Measurements from ENCODE around the gene CRACDL. TPM values are rescaled to one million over a fixed set of nuclear protein-coding genes. Genes with fewer than 3 reads are reported as not detected.

The CRACDL gene
- total and polyA plus RNA-seq, 2 of the 13 experiments (the other 11 are each of a cell fraction or from before 2014, with no cell fraction given), result 0.15 to 0.26 TPM

DNA sequence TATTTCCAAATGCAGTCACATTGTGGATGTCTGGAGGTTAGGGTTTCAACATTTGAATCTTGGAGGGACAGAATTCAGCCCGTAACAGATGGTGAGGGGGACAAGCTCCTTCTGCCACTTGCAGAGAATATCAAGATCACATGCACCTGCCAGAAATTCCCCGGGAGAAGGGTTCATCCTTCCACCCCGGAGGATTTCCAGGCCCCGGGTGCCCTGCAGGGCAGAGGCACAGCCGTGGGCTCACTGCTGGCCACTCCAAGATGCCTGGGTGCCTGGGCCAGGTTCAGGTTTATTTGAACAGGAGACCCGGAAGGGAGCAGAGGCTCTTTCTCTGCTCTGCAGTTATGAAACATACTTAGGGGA lies 166.9 kb downstream of the CRACDL start (continued):
- TF ChIP-seq ZNF354B (CRISPR knock-in tag; IDR thresholded peaks at IDR 0.05) (no peak), ZNF747 (CRISPR knock-in tag; IDR thresholded peaks at IDR 0.05; ENCODE audit: borderline replicate concordance) (peak; percentile 55; the same call in 1 of the 2 replicates), ZNF629 (CRISPR knock-in tag; conservative IDR thresholded peaks at IDR 0.05) (no peak), HNRNPLL (IDR thresholded peaks at IDR 0.05; ENCODE audit: low read depth, low read length, poor library complexity, severe bottlenecking) (no peak), TCF7L2 (IDR thresholded peaks at IDR 0.05; ENCODE audit: low read depth, low read length) (no peak), GATAD2A (CRISPR knock-in tag; IDR thresholded peaks at IDR 0.05) (no peak), IKZF4 (CRISPR knock-in tag; IDR thresholded peaks at IDR 0.05; ENCODE audit: borderline replicate concordance, low read depth, not compliant biosample characterization) (no peak), MBD4 (IDR thresholded peaks at IDR 0.05; ENCODE audit: borderline replicate concordance, low read length) (no peak), CC2D1A (CRISPR knock-in tag; IDR thresholded peaks at IDR 0.05) (no peak), ZNF772 (CRISPR knock-in tag; IDR thresholded peaks at IDR 0.05) (0 out of 2 replicates have a peak, but pooled peaks have one; percentile 63), MEF2D (CRISPR knock-in tag; IDR thresholded peaks at IDR 0.05) (no peak), SNAI1 (CRISPR knock-in tag; IDR thresholded peaks at IDR 0.05; ENCODE audit: borderline replicate concordance) (no peak), SMAD9 (CRISPR knock-in tag; IDR thresholded peaks at IDR 0.05) (no peak), DBP (CRISPR knock-in tag; IDR thresholded peaks at IDR 0.05; ENCODE audit: not compliant biosample characterization) (no peak), TBL1XR1 (IDR thresholded peaks at IDR 0.05; ENCODE audit: borderline replicate concordance, low read length, partially characterized antibody) (no peak), CBFB (CRISPR knock-in tag; IDR thresholded peaks at IDR 0.05) (no peak), U2AF1 (optimal IDR thresholded peaks at IDR 0.05; ENCODE audit: low read depth, low read length) (no peak), SATB2 (CRISPR knock-in tag; IDR thresholded peaks at IDR 0.05) (no peak), ZNF317 (CRISPR knock-in tag; IDR thresholded peaks at IDR 0.05) (no peak), HCFC1 (IDR thresholded peaks at IDR 0.05; ENCODE audit: low read depth, low read length) (no peak), ZNF543 (CRISPR knock-in tag; IDR thresholded peaks at IDR 0.05) (no peak), ZNF20 (CRISPR knock-in tag; IDR thresholded peaks at IDR 0.05) (no peak), HOXD1 (CRISPR knock-in tag; IDR thresholded peaks at IDR 0.05) (no peak), FOXO1 (CRISPR knock-in tag; IDR thresholded peaks at IDR 0.05) (no peak), NFIC (IDR thresholded peaks at IDR 0.05; ENCODE audit: low read length) (0 out of 2 replicates have a peak, but pooled peaks have one; percentile 11), SOX5 (CRISPR knock-in tag; IDR thresholded peaks at IDR 0.05; ENCODE audit: borderline replicate concordance) (no peak), ZNF292 (CRISPR knock-in tag; IDR thresholded peaks at IDR 0.05; ENCODE audit: borderline replicate concordance, low read depth) (no peak), ZNF674 (CRISPR knock-in tag; IDR thresholded peaks at IDR 0.05; ENCODE audit: low read depth) (no peak)
- TF ChIP-seq, protein P1, sequence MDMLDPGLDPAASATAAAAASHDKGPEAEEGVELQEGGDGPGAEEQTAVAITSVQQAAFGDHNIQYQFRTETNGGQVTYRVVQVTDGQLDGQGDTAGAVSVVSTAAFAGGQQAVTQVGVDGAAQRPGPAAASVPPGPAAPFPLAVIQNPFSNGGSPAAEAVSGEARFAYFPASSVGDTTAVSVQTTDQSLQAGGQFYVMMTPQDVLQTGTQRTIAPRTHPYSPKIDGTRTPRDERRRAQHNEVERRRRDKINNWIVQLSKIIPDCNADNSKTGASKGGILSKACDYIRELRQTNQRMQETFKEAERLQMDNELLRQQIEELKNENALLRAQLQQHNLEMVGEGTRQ (IDR thresholded peaks at IDR 0.05; ENCODE audit: low read depth, low read length), result no peak
- TF ChIP-seq, protein P1 (CRISPR knock-in tag; IDR thresholded peaks at IDR 0.05; ENCODE audit: borderline replicate concordance), result peak; percentile 45; the same call in 1 of the 2 replicates
- TF ChIP-seq, protein P2, sequence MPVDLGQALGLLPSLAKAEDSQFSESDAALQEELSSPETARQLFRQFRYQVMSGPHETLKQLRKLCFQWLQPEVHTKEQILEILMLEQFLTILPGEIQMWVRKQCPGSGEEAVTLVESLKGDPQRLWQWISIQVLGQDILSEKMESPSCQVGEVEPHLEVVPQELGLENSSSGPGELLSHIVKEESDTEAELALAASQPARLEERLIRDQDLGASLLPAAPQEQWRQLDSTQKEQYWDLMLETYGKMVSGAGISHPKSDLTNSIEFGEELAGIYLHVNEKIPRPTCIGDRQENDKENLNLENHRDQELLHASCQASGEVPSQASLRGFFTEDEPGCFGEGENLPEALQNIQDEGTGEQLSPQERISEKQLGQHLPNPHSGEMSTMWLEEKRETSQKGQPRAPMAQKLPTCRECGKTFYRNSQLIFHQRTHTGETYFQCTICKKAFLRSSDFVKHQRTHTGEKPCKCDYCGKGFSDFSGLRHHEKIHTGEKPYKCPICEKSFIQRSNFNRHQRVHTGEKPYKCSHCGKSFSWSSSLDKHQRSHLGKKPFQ (CRISPR knock-in tag; IDR thresholded peaks at IDR 0.05; ENCODE audit: insufficient replicate concordance), result no peak
